Tibial nerve (tissue), 4 donors: ENCODE measurements around the gene LAMP5. TPM values are rescaled to one million over a fixed set of nuclear protein-coding genes. Genes with fewer than 3 reads are reported as not detected.

Experiments
- DNase-seq, 2 donors: peaks; one replicate each; pipeline ENCODE4 v3.0.0-alpha.2; 2019; ENCODE audit warnings: low spot score in 2 of 2
- H3K27ac ChIP-seq, 4 donors: fragments of 200-600 bp; sonication (generic) in 3 of 4; one replicate each; pipeline ENCODE4 v1.5.1; 2017 to 2019; ENCODE audit warnings: mild to moderate bottlenecking in 1 of 4
- H3K27me3 ChIP-seq, 2 donors: fragments of 200-600 bp; sonication (generic) in 1 of 2; one replicate each; pipeline versions ENCODE4 v1.5.1 to v1.6.0; 2017 to 2019
- H3K36me3 ChIP-seq, 3 donors: fragments of 200-600 bp; sonication (generic); one replicate each; pipeline ENCODE4 v1.5.1; 2018 to 2019
- H3K4me1 ChIP-seq, 4 donors: fragments of 200-600 bp; sonication (generic) in 3 of 4; one replicate each; pipeline ENCODE4 v1.5.1; 2017 to 2019
- H3K4me3 ChIP-seq, 4 donors: fragments of 200-600 bp; sonication (generic) in 3 of 4; one replicate each; pipeline ENCODE4 v1.5.1; 2017 to 2019; ENCODE audit warnings: mild to moderate bottlenecking in 1 of 4, moderate library complexity in 1 of 4
- H3K9me3 ChIP-seq, 4 donors: fragments of 200-600 bp; sonication (generic) in 3 of 4; one replicate each; pipeline ENCODE4 v1.5.1; 2017 to 2019
- EP300 ChIP-seq, 2 donors: sonication (generic); formaldehyde crosslinking; IDR thresholded peaks; one replicate each; pipeline ENCODE4 v1.6.1; 2017; ENCODE audit warnings: antibody characterized with exemption in 2 of 2, mild to moderate bottlenecking in 1 of 2
- POLR2A ChIP-seq, 2 donors: fragments of 450-650 bp; IDR thresholded peaks; one replicate each; pipeline ENCODE4 v1.6.1; 2017; ENCODE audit warnings: antibody characterized with exemption in 2 of 2, mild to moderate bottlenecking in 2 of 2, moderate library complexity in 2 of 2
- WGBS, 2 donors: methylation state at CpG; one replicate each; pipeline ENCODE4 v1.1.5; 2018; 5-methylcytosine and 5-hydroxymethylcytosine counted together
- total RNA-seq, 4 donors: library from RNA; depleted of rRNA; stranded (reverse); fragments of >200 nt; gene quantifications; one replicate each; pipeline ENCODE4 v1.1.0, GENCODE V29; 2016
- TF ChIP-seq, protein P1 (sequence below), 5 experiments: fragments of 200-600 bp in 3 of 5; fragments of 450-650 bp in 2 of 5; sonication (generic) in 3 of 5; IDR thresholded peaks; one replicate each; pipeline ENCODE4 v1.5.1; 2016 to 2019; ENCODE audit warnings: antibody characterized with exemption in 5 of 5, mild to moderate bottlenecking in 3 of 5, moderate library complexity in 2 of 5

Gene LAMP5, protein sequence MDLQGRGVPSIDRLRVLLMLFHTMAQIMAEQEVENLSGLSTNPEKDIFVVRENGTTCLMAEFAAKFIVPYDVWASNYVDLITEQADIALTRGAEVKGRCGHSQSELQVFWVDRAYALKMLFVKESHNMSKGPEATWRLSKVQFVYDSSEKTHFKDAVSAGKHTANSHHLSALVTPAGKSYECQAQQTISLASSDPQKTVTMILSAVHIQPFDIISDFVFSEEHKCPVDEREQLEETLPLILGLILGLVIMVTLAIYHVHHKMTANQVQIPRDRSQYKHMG
- total RNA-seq = under 1 TPM in 3 of 4 donors, not detected in 1; 0.21 to 0.59 (median 0.44) TPM

DNA sequence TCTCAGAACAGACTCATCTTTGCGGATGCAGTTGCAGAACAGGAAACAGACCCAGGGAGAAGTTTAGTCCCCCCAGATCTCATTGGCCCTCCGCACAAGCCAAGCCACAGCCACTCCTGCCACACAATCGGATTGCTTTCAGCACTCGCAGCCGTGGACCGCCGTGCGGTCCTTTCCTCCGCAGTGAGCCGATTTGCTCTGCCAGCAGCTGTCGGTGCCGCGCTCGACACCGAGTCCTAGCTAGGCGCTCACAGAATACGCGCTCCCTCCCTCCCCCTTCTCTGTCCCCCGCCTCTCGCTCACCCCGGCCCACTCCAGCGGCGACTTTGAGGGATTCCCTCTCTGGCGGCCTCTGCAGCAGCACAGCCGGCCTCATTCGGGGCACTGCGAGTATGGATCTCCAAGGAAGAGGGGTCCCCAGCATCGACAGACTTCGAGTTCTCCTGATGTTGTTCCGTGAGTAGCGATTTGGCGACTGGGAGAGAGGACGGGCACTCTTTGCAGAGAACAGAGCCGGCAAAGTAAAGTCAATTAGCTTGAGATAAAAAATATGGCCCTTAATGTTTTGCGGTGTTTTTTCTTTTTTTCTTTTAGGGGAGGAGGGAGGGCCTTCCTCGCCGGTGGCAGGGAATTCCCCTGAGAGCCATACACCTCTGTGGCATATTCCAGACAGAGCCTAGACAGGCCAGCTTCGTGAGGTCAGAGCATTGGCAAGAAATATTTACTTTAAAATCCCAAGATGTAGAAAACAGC lies at the start of gene LAMP5:
Gene LAMP5 (plus strand): TSS at position 130 of the 753 bp plus-strand sequence. CDS start 263 bp downstream, at position 393.
- 2% methylated on average over 31 to 38 of the region's 38 CpGs for WGBS, 2 donors
- Histone ChIP-seq H3K36me3 (no peaks in the 10 kb centered on the region), H3K4me3 (peak within 1 kb of the TSS in 3 of 4 donors; percentile 6 to 49 (median 17)), H3K27ac (no peak within 1 kb of the TSS), H3K27me3 (peaks cover 0 to 60% of the 10 kb centered on the region in 2 donors), H3K4me1 (peaks cover 0 to 32% (median 8%) of the 10 kb centered on the region in 4 donors), H3K9me3 (no peaks in the 10 kb centered on the region)
- TF ChIP-seq EP300 (IDR thresholded peaks at IDR 0.05) = no peak
- TF ChIP-seq, protein P1, sequence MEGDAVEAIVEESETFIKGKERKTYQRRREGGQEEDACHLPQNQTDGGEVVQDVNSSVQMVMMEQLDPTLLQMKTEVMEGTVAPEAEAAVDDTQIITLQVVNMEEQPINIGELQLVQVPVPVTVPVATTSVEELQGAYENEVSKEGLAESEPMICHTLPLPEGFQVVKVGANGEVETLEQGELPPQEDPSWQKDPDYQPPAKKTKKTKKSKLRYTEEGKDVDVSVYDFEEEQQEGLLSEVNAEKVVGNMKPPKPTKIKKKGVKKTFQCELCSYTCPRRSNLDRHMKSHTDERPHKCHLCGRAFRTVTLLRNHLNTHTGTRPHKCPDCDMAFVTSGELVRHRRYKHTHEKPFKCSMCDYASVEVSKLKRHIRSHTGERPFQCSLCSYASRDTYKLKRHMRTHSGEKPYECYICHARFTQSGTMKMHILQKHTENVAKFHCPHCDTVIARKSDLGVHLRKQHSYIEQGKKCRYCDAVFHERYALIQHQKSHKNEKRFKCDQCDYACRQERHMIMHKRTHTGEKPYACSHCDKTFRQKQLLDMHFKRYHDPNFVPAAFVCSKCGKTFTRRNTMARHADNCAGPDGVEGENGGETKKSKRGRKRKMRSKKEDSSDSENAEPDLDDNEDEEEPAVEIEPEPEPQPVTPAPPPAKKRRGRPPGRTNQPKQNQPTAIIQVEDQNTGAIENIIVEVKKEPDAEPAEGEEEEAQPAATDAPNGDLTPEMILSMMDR (IDR thresholded peaks at IDR 0.05) = no peak
- no peak for DNase-seq

- no peak overlapping the region for H3K27ac ChIP-seq
- 24 to 30% methylated on average over 3 of the region's 3 CpGs for WGBS, 2 donors
- TF ChIP-seq EP300 (IDR thresholded peaks at IDR 0.05) = no peak
- no peak for TF ChIP-seq POLR2A (IDR thresholded peaks at IDR 0.05)
- TF ChIP-seq, protein P1 (IDR thresholded peaks at IDR 0.05) = peak; percentile 22 to 38 (median 27)
- H3K27me3 ChIP-seq = no peaks in the 10 kb centered on the region
- H3K9me3 ChIP-seq = no peaks in the 10 kb centered on the region
- H3K4me3 ChIP-seq = no peak overlapping the region
- peaks cover 0 to 33% (median 0%) of the 10 kb centered on the region in 3 donors for H3K36me3 ChIP-seq
- no peak for DNase-seq
- no peaks in the 10 kb centered on the region for H3K4me1 ChIP-seq
These were observed 46.4 kb upstream of the LAMP5 start for GRCh38 chr20:9467995-9468394.

GRCh38 chr20:9474835-9475415 lies 39.5 kb upstream of the LAMP5 start:
- DNase-seq = no peak
- H3K4me1 ChIP-seq = no peaks in the 10 kb centered on the region
- H3K27me3 ChIP-seq = no peaks in the 10 kb centered on the region
- peaks cover 0 to 17% (median 0%) of the 10 kb centered on the region in 3 donors for H3K36me3 ChIP-seq
- TF ChIP-seq POLR2A (IDR thresholded peaks at IDR 0.05) (no peak), EP300 (IDR thresholded peaks at IDR 0.05) (no peak)
- TF ChIP-seq, protein P1 (IDR thresholded peaks at IDR 0.05) = no peak
- WGBS, 2 donors = 79 to 82% methylated on average over 2 of the region's 2 CpGs
- no peaks in the 10 kb centered on the region for H3K9me3 ChIP-seq
- no peak overlapping the region for H3K27ac ChIP-seq
- no peak overlapping the region for H3K4me3 ChIP-seq

- Histone ChIP-seq H3K4me3 (no peak overlapping the region), H3K9me3 (no peaks in the 10 kb centered on the region), H3K27ac (no peak overlapping the region), H3K27me3 (no peaks in the 10 kb centered on the region), H3K4me1 (no peaks in the 10 kb centered on the region), H3K36me3 (peaks cover 0 to 11% (median 0%) of the 10 kb centered on the region in 3 donors)
- DNase-seq = no peak
- TF ChIP-seq POLR2A (IDR thresholded peaks at IDR 0.05) (no peak), EP300 (IDR thresholded peaks at IDR 0.05) (no peak)
- TF ChIP-seq, protein P1 (IDR thresholded peaks at IDR 0.05) = no peak
These were observed 38.9 kb upstream of the LAMP5 start for GRCh38 chr20:9475456-9475855.

- TF ChIP-seq, protein P1 (IDR thresholded peaks at IDR 0.05) = no peak
- no peak for TF ChIP-seq POLR2A (IDR thresholded peaks at IDR 0.05)
- no peak for TF ChIP-seq EP300 (IDR thresholded peaks at IDR 0.05)
- Histone ChIP-seq H3K27ac (no peak overlapping the region), H3K4me1 (no peaks in the 10 kb centered on the region), H3K36me3 (peaks cover 0 to 9% (median 0%) of the 10 kb centered on the region in 3 donors), H3K9me3 (no peaks in the 10 kb centered on the region), H3K27me3 (no peaks in the 10 kb centered on the region), H3K4me3 (no peak overlapping the region)
- WGBS, 2 donors = 80 to 81% methylated on average over 4 of the region's 4 CpGs
- DNase-seq = no peak
These were observed 38.2 kb upstream of the LAMP5 start for GRCh38 chr20:9476174-9476573.
